AG04449 (cell line): ENCODE results near the gene HTR4.

Experiments
- CTCF ChIA-PET: fragments of 350-600 bp; formaldehyde crosslinking; extraction: SDS; loops from one replicate; lab custom pipeline; 2021; ENCODE audit warnings: antibody characterized with exemption; lab: Yijun Ruan, JAX
- POLR2A ChIA-PET: fragments of 400-600, 350-600 bp; formaldehyde crosslinking; extraction: SDS; loops from one replicate; lab custom pipeline; 2020; ENCODE audit warnings: antibody characterized with exemption, inconsistent platforms; lab: Yijun Ruan, JAX
- DNase-seq: peaks from one replicate; pipeline ENCODE4 v3.0.0-alpha.2; 2010; ENCODE audit warnings: low read depth, low spot score
- H3K4me3 ChIP-seq: 2 replicates; pipeline ENCODE4 v1.5.1; 2011; ENCODE audit warnings: low read depth, mild to moderate bottlenecking, control low read depth, low read length
- TF ChIP-seq, protein P1 (sequence below): IDR thresholded peaks from one replicate; pipeline ENCODE4 v1.5.1; 2011; ENCODE audit warnings: mild to moderate bottlenecking, moderate library complexity, low read length, control low read depth, inconsistent platforms; ENCODE audit not compliant: insufficient read depth; ENCODE audit errors: missing control alignments

HTR4 gene

GRCh38 chr5:148666353-148666752 lies 12.0 kb upstream of the HTR4 start:
- no peak overlapping the region for H3K4me3 ChIP-seq
- DNase-seq = no peak
- ChIA-PET CTCF (no interaction called here), POLR2A (no interaction called here)
- TF ChIP-seq, protein P1, sequence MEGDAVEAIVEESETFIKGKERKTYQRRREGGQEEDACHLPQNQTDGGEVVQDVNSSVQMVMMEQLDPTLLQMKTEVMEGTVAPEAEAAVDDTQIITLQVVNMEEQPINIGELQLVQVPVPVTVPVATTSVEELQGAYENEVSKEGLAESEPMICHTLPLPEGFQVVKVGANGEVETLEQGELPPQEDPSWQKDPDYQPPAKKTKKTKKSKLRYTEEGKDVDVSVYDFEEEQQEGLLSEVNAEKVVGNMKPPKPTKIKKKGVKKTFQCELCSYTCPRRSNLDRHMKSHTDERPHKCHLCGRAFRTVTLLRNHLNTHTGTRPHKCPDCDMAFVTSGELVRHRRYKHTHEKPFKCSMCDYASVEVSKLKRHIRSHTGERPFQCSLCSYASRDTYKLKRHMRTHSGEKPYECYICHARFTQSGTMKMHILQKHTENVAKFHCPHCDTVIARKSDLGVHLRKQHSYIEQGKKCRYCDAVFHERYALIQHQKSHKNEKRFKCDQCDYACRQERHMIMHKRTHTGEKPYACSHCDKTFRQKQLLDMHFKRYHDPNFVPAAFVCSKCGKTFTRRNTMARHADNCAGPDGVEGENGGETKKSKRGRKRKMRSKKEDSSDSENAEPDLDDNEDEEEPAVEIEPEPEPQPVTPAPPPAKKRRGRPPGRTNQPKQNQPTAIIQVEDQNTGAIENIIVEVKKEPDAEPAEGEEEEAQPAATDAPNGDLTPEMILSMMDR = no peak

GRCh38 chr5:148665431-148665830 lies 11.1 kb upstream of the HTR4 start:
- ChIA-PET CTCF (no interaction called here), POLR2A (no interaction called here)
- no peak overlapping the region for H3K4me3 ChIP-seq
- no peak for DNase-seq
- TF ChIP-seq, protein P1 = no peak

- TF ChIP-seq, protein P1 = no peak
- DNase-seq = no peak
- CTCF ChIA-PET = no interaction called here
- no peak overlapping the region for H3K4me3 ChIP-seq
- POLR2A ChIA-PET = no interaction called here
Measured at GRCh38 chr5:148663509-148663908, 9.2 kb upstream of the HTR4 start.

GRCh38 chr5:148660346-148660660 lies 6.0 kb upstream of the HTR4 start:
- no peak for DNase-seq
- ChIA-PET CTCF (interaction anchor here (1.0 kb wide), 1 partner anchor 70 kb away, joined by 3 read pairs; no protein-coding TSS in a partner anchor), POLR2A (no interaction called here)
- TF ChIP-seq, protein P1 = no peak
- no peak overlapping the region for H3K4me3 ChIP-seq

- POLR2A ChIA-PET = no interaction called here
- CTCF ChIA-PET = interaction anchor here (1.0 kb wide), 1 partner anchor 71 kb away, joined by 3 read pairs; no protein-coding TSS in a partner anchor
- TF ChIP-seq, protein P1 = no peak
- H3K4me3 ChIP-seq = no peak overlapping the region
- no peak for DNase-seq
Measured at GRCh38 chr5:148659641-148660345, 5.5 kb upstream of the HTR4 start.

- no peak for DNase-seq
- ChIA-PET POLR2A (no interaction called here), CTCF (no interaction called here)
- TF ChIP-seq, protein P1 = no peak
- H3K4me3 ChIP-seq = no peak overlapping the region
Measured at GRCh38 chr5:148653291-148653835, 964 bp downstream of the HTR4 start.
